Mucosa of rectum (tissue), 2 donors: ENCODE results near the gene MMP24OS.
A peak's percentile ranks its signal among the peaks of the same experiment; 100 is the strongest.
"Not testable (repeated sequence)": the region's sequence is repeated elsewhere in the genome, so short reads cannot be mapped to it uniquely, and the experiment has no call there.

Experiments
- H3K27ac ChIP-seq, 2 donors: one replicate each; pipeline ENCODE4 v1.7.0; 2013; ENCODE audit warnings: inconsistent platforms in 2 of 2, low read depth in 2 of 2, low read length in 2 of 2
- H3K27me3 ChIP-seq, 2 donors: one replicate each; pipeline ENCODE4 v1.7.0; 2013; ENCODE audit warnings: low read length in 2 of 2; ENCODE audit not compliant: control insufficient read depth in 2 of 2, insufficient read depth in 2 of 2
- H3K36me3 ChIP-seq, 2 donors: one replicate each; pipeline ENCODE4 v1.7.0; 2013; ENCODE audit warnings: low read length in 2 of 2; ENCODE audit not compliant: control insufficient read depth in 2 of 2, insufficient read depth in 2 of 2
- H3K4me1 ChIP-seq, 2 donors: one replicate each; pipeline ENCODE4 v1.7.0; 2013; ENCODE audit warnings: low read length in 2 of 2, mild to moderate bottlenecking in 1 of 2; ENCODE audit not compliant: control insufficient read depth in 2 of 2, insufficient read depth in 2 of 2
- H3K4me3 ChIP-seq, 2 donors: one replicate each; pipeline ENCODE4 v1.7.0; 2013; ENCODE audit warnings: low read length in 2 of 2
- H3K9ac ChIP-seq, 2 donors: one replicate each; pipeline ENCODE4 v1.7.0; 2013; ENCODE audit warnings: low read length in 2 of 2, low read depth in 1 of 2, mild to moderate bottlenecking in 1 of 2
- H3K9me3 ChIP-seq, 2 donors: one replicate each; pipeline ENCODE4 v1.7.0; 2013; ENCODE audit warnings: low read length in 2 of 2; ENCODE audit not compliant: control insufficient read depth in 2 of 2
- donor health status: healthy.
- donor health status: Normal muscosa, but diverticular disease.

The MMP24OS gene

DNA sequence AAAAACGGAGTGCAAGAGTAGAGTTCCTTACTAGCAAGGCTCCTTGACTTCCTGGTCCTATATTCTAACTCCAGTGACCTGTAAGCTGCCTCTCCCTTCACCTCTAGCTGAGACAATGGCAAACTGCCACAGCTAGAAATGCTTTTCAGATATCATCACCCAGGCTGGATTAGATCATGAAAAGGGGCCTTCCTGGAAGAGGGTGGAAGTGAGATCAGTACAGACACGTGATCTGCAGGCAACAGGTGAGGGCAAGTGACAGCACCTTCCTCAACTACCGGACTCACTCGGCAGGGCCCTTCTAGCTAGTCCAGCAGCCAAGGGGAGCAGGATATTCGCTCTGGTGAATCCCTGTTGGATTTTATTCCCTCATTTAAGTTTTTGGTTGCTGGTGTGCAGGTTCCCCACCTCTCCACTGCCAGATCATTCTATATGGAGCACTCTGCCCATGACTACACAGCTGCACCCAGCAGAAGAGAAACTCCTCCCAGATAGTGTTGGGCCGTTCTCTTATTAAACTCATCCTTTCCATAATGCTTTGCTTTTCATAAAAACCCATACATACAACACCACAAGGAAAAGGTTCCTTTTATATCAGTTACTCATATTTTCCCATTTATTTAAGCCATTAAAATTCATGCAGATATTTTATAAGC is 40.7 kb upstream of the MMP24OS start:
- no peaks in the 10 kb centered on the region for H3K27me3 ChIP-seq
- peak overlapping the region in 1 of 2 donors; percentile 11 for H3K4me3 ChIP-seq
- H3K9ac ChIP-seq: peak overlapping the region in 1 of 2 donors; percentile 56
- H3K36me3 ChIP-seq: peaks cover 0 to 5% of the 10 kb centered on the region in 2 donors
- H3K27ac ChIP-seq: peak overlapping the region; percentile 80 to 88
- H3K9me3 ChIP-seq: no peaks in the 10 kb centered on the region
- peaks cover 7 to 26% of the 10 kb centered on the region in 2 donors for H3K4me1 ChIP-seq

DNA sequence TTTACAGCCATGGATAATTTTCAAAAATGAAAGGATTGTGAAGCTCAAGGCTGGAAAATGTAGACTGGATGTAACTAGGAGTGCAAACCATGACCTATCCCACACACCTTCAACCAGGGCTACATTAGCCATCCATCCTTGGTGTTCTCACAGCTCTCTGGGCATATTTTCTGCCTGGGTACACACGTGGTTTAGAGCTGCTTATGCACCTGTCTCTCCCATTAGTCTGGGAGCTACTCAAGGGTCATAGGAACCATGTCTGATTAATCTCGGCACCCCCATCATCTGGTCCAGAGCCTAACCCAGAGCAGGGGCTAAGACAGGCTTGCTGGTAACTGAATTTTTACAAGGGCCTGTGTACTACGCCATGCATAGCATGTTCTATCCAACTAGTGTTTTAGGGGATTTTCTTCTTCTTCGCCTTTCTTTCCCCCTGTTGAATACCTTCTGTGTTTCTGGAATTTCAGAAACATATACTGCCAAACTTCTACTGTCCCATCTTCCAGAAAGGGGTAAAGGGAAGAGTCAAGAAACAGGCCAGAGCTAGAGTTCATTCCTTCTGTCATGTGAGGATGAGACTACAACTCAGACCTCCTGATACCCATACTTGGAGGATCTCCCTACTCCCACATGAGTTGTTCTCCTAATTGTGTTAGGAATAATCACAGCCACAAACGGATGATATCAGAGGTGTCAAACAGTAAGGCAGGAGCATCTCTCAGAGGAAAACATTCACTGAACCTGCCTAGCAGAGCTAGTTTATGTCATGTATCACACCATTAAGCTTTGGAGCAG is 39.7 kb upstream of the MMP24OS start:
- no peaks in the 10 kb centered on the region for H3K27me3 ChIP-seq
- peak overlapping the region in 1 of 2 donors; percentile 1 for H3K4me3 ChIP-seq
- H3K4me1 ChIP-seq: peaks cover 7 to 26% of the 10 kb centered on the region in 2 donors
- no peaks in the 10 kb centered on the region for H3K9me3 ChIP-seq
- peak overlapping the region in 1 of 2 donors; percentile 56 for H3K9ac ChIP-seq
- H3K36me3 ChIP-seq: peaks cover 0 to 5% of the 10 kb centered on the region in 2 donors
- peak overlapping the region; percentile 80 to 88 for H3K27ac ChIP-seq

DNA sequence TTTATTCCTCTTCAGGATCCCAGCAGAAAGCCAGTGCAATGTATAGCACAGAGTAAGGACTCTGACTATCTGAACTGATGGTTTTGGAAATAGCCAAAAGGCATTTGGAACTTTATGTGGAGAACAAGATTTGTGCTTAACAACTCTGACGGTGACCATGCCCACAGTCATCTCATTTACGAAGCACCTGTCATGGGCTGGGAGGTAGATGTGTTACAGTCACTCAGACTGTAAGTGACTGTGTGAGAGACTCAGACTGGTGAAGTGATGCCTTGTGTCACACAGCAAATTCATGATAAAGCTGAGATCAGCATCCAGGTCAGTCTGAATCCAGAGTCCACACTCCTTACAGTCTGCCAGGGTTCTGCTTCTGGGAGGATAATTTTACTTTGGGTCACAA is 38.2 kb upstream of the MMP24OS start:
- no peak overlapping the region for H3K27ac ChIP-seq

DNA sequence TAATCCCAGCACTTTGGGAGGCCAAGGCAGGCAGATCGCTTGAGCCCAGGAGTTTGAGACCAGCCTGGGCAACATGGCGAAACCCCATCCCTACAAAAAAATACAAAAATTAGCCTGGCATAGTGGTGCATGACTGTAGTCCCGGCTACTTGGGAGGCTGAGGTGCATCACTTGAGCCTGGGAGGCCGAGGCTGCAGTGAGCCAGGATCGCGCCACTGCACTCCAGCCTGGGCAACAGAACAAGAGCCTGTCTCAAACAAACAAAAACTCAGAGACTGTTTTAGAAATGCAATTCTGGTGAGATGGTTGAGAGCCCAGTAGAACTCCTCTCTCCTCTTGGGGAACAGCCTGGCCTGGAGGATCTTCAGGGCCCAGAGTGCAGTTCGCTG is 37.7 kb upstream of the MMP24OS start:
- H3K36me3 ChIP-seq: peaks cover 0 to 11% of the 10 kb centered on the region in 2 donors
- not testable (repeated sequence) for H3K27ac ChIP-seq, H3K9me3 ChIP-seq, H3K27me3 ChIP-seq, H3K9ac ChIP-seq, H3K4me3 ChIP-seq
- peaks cover 7 to 26% of the 10 kb centered on the region in 2 donors for H3K4me1 ChIP-seq

More for the DNA sequence above, 38.2 kb upstream of the MMP24OS start:
- H3K36me3 ChIP-seq: peaks cover 0 to 9% of the 10 kb centered on the region in 2 donors
- H3K9me3 ChIP-seq: no peaks in the 10 kb centered on the region
- no peak overlapping the region for H3K9ac ChIP-seq
- H3K27me3 ChIP-seq: no peaks in the 10 kb centered on the region
- no peak overlapping the region for H3K4me3 ChIP-seq
- H3K4me1 ChIP-seq: peaks cover 7 to 26% of the 10 kb centered on the region in 2 donors

DNA sequence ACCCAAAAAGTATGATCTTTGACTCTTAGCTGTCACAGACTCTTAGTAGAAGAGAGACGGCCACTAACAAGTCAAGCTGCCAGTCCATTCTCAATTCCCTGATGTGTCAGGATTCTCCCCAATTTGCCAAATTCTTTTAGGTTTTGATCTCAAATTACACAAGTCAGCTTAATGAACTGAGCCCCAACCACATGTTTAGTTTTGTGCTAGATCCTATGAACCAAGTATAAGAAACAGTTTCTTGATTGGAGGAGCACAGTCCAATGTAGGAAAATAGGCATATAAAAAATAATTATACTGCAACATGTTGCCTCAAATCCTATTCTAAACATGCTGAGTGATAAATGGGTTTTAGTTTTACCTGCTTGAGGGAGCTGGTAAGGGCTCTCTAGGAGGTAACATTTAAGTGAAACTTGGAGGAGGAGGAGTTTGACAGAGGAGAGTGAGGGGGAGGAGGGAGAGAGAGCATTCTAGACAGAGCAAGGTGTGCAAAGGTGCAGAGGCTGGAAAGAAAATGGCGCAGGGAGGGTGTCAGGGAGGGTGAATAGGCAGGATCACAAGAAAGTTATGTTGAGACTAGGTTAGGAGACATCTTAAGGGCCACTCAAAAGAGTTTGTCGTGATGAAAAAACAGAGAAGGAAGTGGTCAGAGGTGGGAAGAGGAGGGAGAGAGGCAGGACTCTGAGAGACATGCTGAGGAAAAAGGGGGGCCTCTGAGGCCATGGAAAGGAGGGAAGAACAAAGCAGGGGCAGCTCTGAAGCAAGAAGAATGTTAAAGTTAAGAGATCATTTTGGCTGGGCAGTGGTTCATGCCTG is 37.1 kb upstream of the MMP24OS start:
- H3K27me3 ChIP-seq: no peaks in the 10 kb centered on the region
- H3K27ac ChIP-seq: no peak overlapping the region
- peaks cover 1 to 11% of the 10 kb centered on the region in 2 donors for H3K36me3 ChIP-seq
- peaks cover 7 to 26% of the 10 kb centered on the region in 2 donors for H3K4me1 ChIP-seq
- H3K4me3 ChIP-seq: no peak overlapping the region
- no peak overlapping the region for H3K9ac ChIP-seq
- no peaks in the 10 kb centered on the region for H3K9me3 ChIP-seq

DNA sequence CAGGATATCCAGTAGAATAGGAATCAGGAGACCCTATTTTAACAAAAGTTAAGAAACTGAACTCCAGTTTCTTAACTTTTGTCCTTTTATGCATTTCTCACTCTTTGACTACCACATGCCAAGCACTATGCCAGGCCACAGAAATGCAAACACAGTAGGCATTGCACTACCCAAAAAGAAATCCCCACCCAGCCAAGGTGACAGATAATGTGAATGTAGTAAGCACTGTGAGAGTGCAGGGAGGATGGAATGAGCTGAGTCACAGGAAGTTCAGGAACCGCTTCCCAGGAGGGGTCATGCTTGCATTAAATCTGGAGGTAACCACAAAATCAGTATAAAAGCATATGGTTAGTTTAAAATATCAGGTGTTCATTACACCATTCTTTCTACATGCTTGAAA is 34.4 kb upstream of the MMP24OS start:
- peaks cover 5 to 14% of the 10 kb centered on the region in 2 donors for H3K36me3 ChIP-seq
- H3K27ac ChIP-seq: no peak overlapping the region
- peaks cover 0 to under 1% of the 10 kb centered on the region in 2 donors for H3K4me1 ChIP-seq
- no peak overlapping the region for H3K4me3 ChIP-seq
- H3K27me3 ChIP-seq: no peaks in the 10 kb centered on the region
- no peaks in the 10 kb centered on the region for H3K9me3 ChIP-seq
- no peak overlapping the region for H3K9ac ChIP-seq

DNA sequence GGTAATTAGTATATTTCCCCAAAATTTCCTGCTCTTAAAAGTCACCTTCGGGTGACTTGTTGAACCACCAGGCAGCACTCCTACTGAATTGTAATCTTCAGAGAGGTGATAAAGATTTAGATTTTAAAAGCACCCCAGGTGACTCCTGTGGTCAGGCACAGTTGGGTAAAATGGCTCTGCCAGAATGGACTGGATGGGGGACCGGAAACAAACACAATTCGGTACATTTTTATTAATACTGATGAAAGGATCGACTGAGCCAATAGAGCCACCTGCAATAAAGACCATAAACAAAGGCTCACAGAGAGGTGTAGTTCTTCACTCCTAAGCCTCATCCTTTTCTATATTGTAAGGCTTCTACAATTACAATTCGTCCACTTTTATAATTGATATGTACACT is 33.9 kb upstream of the MMP24OS start:
- H3K36me3 ChIP-seq: peaks cover 5 to 14% of the 10 kb centered on the region in 2 donors
- no peak overlapping the region for H3K27ac ChIP-seq
- no peak overlapping the region for H3K9ac ChIP-seq
- H3K27me3 ChIP-seq: no peaks in the 10 kb centered on the region
- H3K4me1 ChIP-seq: peaks cover 0 to under 1% of the 10 kb centered on the region in 2 donors
- H3K9me3 ChIP-seq: no peaks in the 10 kb centered on the region
- no peak overlapping the region for H3K4me3 ChIP-seq

DNA sequence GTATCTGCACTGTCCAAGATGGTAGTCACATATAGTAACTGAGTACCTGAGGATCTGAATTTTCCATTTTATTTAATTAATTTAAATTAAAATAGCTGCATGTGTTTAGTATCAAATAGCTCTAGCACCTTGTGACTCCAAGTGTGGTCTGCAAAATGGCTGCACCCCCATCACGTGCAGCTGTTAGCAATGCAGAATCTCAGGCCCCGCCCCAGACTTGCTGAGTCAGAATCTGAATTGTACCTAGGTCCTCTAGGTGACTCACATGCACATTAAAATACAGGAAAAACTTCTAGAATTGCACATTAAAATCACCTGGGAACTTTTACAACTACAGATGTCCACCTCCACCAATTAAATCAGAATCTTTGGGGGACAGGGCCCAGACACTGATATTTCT is 33.5 kb upstream of the MMP24OS start:
- no peaks in the 10 kb centered on the region for H3K9me3 ChIP-seq
- no peaks in the 10 kb centered on the region for H3K27me3 ChIP-seq
- H3K4me1 ChIP-seq: peaks cover 0 to 2% of the 10 kb centered on the region in 2 donors
- H3K4me3 ChIP-seq: no peak overlapping the region
- H3K27ac ChIP-seq: no peak overlapping the region
- no peak overlapping the region for H3K9ac ChIP-seq
- H3K36me3 ChIP-seq: peaks cover 5 to 14% of the 10 kb centered on the region in 2 donors

DNA sequence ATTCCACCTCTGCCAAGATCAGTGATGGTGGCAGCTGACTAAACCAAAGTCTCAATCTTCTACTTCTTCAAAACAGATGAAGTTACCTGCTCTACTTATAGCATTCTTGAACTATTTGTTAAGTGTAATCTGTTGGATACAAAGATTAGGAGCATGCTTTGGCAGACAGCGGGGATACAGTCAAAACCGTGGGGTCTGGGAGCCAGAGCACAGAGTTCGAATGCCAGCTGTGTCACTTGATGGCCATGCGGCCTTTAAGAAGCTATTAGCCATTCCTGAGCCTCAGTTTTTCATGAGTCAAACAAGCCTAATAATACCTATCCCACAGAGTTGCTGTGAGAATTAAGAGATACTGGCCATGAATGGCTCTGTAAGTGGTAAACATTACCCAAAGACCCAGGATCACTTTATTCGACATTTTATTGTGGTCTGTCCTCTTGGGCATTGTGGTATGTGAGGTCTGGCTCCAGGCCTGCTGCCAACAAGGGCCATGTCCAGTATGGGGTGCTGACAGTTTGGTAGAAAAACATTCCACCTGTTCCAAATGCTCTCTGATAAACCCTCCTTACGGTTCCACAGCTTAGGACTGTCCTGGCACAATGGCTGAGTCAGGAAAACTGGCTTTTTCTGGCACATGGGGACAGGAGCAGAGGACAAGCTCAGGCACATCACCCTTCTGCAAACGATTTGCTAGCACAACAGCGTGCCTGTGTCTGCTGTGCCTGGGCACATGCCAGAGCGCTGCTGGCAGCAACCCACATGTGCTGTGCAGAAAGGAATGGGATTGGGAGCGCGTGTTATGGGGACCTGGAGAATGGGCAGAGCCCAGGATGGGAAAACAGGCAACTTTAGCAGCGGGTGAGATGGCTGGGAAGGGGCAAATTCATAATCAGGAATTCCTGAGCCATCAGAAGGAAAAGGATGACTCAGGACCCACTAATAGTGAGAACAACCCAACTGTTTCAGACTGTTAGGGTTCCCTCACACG is 30.0 kb upstream of the MMP24OS start:
- Histone ChIP-seq H3K27me3 (no peaks in the 10 kb centered on the region), H3K9me3 (no peaks in the 10 kb centered on the region), H3K9ac (no peak overlapping the region), H3K36me3 (peaks cover 11% of the 10 kb centered on the region in 2 donors), H3K4me1 (peaks cover 9 to 12% of the 10 kb centered on the region in 2 donors), H3K27ac (no peak overlapping the region), H3K4me3 (no peak overlapping the region)
